ENCODE data around the gene L3MBTL1. TPM values are rescaled to one million over a fixed set of nuclear protein-coding genes. Genes with fewer than 3 reads are reported as not detected.

Gene L3MBTL1
- total RNA-seq, result 3.6 TPM

GRCh38 chr20:43507150-43508080 is at the start of gene L3MBTL1:
Gene L3MBTL1, plus strand, starts transcription at chr20:43507697. Its CDS starts 5,807 bp downstream, at chr20:43513504.
- DNase-seq (ENCODE audit: low spot score) (peak; percentile 66), ATAC-seq (peak; percentile 95)

DNA sequence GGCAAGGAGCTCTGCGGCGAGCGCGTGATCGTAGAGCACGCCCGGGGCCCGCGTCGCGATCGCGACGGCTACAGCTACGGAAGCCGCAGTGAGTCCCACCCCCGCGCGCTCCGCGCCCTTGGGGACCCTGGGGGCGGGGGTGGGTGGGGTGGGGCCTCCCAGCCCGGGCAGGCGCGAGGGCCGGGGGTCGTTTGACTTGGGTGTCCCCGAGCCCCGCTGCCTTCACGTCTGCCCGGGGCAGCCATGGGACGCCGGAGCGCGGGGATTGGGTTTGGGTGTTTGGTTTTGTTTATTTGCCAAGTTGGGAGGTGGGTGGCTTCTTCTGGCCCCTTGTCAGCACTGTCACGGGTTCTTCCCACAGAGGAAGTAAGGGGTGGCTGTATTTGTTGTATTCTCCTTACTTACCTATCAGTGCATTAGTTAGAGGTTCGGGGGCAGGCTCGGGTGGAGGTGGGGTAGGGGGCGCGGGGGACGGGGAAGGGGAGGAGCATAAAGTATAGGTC is 49.0 kb upstream of the L3MBTL1 start:
- DNase-seq (ENCODE audit: low spot score), result no peak
- no peak for ATAC-seq

DNA sequence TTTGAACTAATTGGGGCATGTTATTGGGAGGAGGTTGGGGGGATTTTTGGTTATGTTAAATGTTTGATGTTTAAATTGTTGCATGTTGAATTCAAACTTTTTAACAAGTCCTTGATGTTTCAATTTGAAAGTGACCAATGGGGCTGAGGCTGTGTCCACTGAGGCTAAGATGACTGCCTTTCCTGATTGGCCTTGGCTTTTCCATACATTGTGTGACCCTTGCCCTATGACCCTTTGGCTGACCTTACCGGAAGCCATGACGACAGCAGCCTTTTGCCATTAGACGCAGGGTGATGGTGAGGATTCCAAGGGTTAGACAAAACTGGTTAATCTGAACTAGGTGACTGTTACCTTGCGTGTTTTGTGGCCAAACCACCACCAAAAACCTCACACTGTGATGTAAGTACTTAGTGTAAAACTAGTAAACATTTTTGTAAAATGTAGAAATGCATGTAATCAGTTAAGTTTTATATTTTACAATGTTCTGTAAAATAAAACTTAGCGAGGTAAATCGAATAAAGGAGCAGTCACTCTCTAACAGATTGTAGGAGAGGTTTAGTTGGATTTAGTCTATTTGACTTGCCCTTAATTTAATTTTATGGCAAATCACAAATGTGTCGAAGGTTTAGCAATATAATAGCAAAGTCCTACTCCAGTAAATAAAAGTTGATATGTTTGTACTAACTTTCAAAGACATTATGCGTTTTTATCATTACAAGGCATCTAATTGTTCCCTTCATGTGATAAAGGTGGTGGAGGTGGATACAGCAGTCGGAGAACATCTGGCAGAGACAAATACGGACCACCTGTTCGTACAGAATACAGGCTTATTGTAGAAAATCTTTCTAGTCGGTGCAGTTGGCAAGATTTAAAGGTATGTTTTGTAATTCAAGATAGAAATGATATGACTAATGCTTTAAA is 48.2 kb upstream of the L3MBTL1 start:
- DNase-seq (ENCODE audit: low spot score) (no peak), ATAC-seq (no peak)

DNA sequence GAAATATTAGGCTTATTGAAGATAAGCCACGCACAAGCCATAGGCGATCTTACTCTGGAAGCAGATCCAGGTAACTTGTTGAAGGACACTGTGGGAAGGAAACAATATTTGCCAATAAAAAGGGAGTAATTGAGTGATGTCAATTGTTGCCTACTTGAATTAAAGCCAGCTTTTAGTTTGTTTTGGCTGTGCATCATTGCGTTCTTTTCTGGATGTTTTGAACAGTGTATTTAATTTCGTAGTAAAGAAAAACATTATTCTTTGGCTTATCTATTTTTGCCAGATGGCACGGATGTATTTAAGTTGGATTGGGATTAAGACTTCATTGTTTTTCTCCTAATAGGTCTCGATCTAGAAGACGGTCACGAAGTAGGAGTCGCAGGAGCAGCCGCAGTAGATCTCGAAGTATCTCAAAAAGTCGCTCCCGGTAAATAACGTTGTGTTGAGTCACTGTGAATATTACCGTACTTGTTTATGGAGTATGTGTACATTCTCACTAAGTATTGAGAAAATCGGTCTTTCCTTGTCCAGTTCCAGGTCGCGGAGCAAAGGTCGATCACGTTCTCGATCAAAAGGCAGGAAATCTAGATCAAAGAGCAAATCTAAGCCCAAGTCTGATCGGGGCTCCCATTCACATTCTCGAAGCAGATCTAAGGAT is 47.2 kb upstream of the L3MBTL1 start:
- DNase-seq (ENCODE audit: low spot score) (no peak), ATAC-seq (no peak)

DNA sequence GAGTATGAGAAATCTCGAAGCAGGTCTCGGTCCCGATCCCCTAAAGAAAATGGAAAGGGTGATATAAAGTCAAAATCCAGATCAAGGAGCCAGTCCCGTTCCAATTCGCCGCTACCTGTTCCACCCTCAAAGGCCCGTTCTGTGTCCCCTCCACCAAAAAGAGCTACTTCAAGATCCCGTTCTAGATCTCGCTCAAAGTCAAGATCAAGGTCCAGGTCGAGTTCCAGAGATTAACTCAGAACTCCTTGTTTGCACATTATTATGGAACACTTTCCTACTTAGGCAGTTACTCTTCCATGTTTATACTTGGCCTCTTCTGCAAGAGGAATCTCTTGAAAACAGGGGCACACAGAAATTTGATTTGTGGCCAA is 46.7 kb upstream of the L3MBTL1 start:
- DNase-seq (ENCODE audit: low spot score) (no peak), ATAC-seq (no peak)

DNA sequence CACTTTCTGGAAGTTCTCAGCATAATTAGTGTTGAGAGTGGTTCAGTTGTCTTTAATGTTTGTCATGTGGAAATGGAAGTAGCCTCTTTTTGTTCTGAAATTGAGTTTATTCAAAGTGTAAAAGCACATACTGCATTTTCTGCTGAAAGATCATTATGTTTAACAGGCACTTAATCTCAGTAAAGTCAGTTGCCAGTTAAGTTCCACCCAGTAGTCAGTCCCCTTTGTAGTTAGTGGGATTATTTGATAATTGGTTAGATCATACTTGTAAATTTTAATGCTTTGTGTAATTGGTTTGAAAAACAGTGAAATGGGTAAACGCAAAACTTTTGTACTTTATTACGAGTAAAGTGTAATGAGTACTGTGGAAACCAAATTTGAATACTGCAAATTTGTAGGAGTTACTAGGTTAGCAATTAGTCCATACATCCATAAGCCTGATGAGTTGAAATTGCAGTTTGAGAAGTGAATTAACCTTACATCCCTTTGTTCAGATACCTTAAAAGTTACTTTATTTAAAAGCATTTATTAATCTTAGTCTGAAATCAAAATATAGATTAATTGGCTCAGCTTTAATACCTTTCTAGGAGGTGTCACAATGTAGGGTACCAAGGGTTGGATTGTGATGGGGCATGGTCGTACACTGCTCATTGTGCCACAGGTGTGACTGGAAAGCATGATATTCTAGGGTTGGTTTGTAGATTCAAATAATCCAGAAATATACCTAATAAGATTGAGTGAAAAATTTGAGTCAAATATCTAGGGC is 45.4 kb upstream of the L3MBTL1 start:
- DNase-seq (ENCODE audit: low spot score) (no peak), ATAC-seq (no peak)

DNA sequence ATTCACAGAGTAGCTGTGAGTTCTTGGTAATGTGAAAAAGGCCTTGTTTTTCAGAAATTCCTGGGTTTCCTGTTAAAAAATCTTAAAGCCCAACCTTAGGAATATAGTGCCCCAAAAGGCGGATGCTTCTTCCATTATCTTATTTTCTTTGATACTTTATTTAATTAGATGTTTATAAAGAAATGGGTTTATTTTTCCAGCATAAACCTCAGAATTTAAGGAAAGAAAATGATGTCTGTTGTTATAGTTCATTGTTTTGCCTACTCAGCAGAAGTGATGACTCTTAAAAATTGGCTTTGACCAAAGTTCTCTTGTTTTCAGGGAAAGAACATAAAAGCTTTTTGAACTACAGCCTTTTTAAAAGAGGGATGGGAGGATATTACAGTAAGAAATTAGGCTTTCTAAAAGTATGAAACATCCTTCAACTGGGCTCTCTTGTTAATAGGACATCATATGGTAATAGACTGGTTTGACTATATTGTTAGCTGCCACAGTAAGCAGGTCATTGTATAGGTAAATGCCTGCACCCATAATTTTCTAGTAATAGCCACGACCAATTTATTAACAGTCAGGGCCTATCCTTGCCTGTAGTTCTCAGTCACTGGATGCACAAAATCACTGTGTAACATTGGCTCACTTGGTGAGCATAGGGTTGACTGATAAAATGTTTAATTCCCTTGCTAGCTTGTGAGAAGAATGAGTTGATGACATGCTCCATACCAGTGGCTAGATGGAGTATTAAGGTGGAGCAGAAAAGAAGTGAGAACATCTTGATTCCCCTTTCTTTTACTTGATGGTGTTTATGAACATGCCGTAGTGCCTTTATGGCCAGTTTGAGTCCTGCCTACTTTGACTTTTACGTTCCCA is 44.6 kb upstream of the L3MBTL1 start:
- ATAC-seq (no peak), DNase-seq (ENCODE audit: low spot score) (no peak)

DNA sequence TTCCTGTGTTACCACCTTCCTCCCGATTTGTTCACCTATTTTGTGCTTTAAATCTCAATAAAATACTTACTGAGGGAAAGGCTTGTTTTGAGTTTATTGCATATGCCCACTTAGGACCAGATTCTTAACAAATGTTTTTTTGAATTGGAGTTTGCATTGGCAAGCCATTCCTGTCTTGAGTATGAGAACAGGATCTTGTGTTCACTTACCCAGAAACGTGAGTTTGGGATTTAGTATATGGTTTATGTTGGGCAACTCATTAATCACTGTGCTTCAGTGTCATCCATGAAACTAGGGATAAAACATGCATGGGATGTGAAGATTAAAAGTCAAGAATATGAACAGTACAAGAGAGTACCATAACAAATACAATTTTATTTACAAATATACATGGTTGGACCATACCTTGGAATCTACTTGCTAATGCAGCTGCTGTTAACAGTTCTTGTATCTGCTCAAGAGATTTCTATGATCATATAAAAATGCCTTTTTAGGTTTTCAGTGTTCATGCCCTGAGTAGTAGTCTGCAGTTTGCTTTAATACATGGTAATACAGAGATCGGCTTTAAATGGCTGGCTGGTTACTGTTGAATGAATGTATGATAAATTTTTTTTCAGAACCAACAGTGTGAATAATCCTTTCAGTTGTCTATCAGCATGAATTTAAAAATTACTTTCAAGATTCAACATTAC is 43.8 kb upstream of the L3MBTL1 start:
- ATAC-seq (no peak), DNase-seq (ENCODE audit: low spot score) (no peak)

DNA sequence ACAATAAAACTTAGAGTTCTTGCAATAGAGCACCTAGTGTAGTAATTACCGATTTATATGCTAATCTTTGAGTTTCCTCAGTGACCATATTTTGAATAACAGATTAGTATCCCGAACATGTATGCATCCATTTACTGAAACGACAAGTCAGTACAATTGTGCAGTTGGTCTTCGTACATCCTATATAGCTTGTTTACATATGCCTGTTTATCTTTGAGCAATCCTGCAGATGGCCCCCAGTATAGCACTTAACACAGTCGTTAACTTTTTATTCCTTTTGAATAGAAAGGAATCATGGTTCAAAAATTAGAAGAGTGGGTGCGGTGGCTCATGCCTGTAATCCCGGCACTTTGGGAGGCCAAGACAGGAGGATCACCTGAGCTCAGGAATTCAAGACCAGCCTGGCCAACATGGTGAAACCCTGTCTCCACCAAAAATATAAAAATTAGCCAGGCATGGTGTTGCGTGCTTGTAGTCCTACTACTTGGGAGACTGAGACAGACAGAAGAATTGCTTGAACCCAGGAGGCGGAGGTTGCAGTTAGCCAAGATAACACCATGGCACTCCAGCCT is 43.2 kb upstream of the L3MBTL1 start:
- DNase-seq (ENCODE audit: low spot score), result no peak

DNA sequence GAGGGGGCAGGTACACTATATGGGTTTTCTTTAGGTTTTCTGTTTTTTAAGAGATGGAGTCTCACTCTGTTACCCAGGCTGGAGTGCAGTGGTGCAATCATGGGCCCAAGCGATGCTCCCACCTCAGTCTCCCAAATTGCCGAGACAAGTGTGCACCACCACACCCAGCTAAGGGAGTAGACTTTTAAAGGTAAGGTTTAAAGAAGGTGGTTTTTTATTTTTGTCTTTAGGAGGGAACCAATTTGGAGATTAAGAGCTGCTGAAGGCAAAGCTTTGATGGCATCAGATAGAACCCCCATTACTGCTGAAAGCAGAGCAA is 41.9 kb upstream of the L3MBTL1 start:
- no peak for ATAC-seq

More for the DNA sequence above, 43.2 kb upstream of the L3MBTL1 start:
- no peak for ATAC-seq

GRCh38 chr20:43467589-43467988 is 39.9 kb upstream of the L3MBTL1 start:
- DNase-seq (ENCODE audit: low spot score) (no peak), ATAC-seq (no peak)

More for the DNA sequence above, 41.9 kb upstream of the L3MBTL1 start:
- DNase-seq (ENCODE audit: low spot score), result no peak

DNA sequence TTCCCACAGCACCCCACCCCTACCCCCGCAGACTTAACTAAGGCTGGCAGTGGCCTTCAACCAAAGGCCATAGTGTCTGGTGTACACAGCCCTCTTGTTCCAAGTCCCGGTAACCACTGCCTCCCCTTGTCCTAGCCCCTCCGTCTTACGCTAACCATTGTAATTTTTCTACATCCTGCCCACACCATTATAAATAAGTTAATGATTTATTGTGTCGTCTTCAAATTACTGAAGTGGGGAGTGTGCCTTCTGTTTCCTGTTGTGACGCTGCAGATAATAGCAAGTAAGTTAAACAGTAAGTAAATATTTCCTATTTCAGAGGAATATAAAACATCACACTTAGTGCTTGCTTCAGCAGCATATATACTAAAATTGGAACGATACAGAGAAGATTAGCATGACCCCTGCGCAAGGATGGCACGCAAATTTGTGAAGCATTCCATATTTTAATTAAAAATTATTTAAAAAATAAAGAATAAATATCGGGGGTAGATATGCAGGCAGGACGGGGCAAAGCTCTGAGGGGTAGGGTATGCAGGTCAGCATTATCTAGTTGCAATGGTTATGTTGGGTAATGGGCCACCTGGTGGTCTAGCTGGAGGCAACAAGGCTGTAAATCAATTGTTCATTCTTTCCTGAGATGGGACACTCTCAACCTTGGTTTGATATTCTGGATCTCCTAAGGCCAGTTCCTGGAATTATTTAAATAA is 34.7 kb upstream of the L3MBTL1 start:
- no peak for ATAC-seq
- peak; percentile 1 for DNase-seq (ENCODE audit: low spot score)

DNA sequence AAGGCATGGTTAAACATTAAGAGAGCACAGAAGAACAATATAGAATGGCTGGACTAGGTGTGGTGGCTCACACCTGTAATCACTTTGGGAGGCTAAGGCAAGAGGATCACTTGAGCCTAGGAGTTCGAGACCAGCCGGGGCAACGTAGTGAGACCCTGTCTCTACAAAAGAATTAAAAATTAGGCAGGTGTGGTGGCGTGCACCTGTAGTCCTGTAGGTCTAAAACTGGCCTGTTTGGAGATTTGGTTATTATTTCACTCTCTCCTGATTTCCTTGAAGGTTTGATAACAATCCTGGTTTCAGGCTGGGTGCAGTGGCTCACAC is 34.2 kb upstream of the L3MBTL1 start:
- DNase-seq (ENCODE audit: low spot score), result peak; percentile 12
- ATAC-seq, result no peak

- ATAC-seq (peak; percentile 92), DNase-seq (ENCODE audit: low spot score) (no peak)
These were observed 30.3 kb upstream of the L3MBTL1 start for GRCh38 chr20:43477193-43477592.

GRCh38 chr20:43477619-43478018 is 29.9 kb upstream of the L3MBTL1 start:
- peak; percentile 78 for ATAC-seq

GRCh38 chr20:43490038-43490437 is 17.5 kb upstream of the L3MBTL1 start:
- no peak for ATAC-seq
- no peak for DNase-seq (ENCODE audit: low spot score)

More at GRCh38 chr20:43477619-43478018, 29.9 kb upstream of the L3MBTL1 start:
- no peak for DNase-seq (ENCODE audit: low spot score)

GRCh38 chr20:43492101-43492500 is 15.4 kb upstream of the L3MBTL1 start:
- DNase-seq (ENCODE audit: low spot score) (no peak), ATAC-seq (no peak)

DNA sequence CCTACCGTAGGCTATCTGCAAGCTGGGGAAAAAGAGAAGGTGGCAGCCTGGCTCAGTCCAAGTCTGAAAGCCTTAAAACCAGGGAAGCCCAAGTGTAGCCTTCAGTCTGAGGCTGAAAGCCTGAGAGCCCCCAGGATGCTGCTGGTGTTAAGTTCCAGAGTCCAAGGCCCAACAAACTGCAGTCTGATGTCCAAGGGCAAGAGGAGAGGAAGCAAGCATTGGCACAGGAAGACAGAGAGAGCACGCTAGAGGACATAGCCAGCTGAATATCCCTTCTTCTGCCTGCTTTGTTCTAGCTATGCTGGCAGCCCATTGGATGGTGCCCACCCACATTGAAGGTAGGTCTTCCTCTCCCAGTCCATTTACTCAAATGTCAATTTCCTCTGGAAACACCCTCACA is 12.1 kb upstream of the L3MBTL1 start:
- DNase-seq (ENCODE audit: low spot score), result no peak
- ATAC-seq, result no peak

All from left lobe of liver (tissue), 2 donors.